ENCODE results near the gene HMOX2. TPM values are rescaled to one million over a fixed set of nuclear protein-coding genes. Genes with fewer than 3 reads are reported as not detected.
A peak's percentile ranks its signal among the peaks of the same experiment; 100 is the strongest.

The HMOX2 gene
- polyA plus RNA-seq, 2 of the 4 experiments (the other 2 are of a cell fraction): 35.4 to 47.7 TPM

- peak; percentile 69 for TF ChIP-seq RARB (CRISPR knock-in tag; IDR thresholded peaks at IDR 0.05)
- TF ChIP-seq EP300 (IDR thresholded peaks at IDR 0.05): no peak
- TF ChIP-seq HOXA7 (CRISPR knock-in tag; IDR thresholded peaks at IDR 0.05): peak; percentile 86
- TF ChIP-seq MAFK (IDR thresholded peaks at IDR 0.05; ENCODE audit: partially characterized antibody): no peak
- TF ChIP-seq REST (IDR thresholded peaks at IDR 0.05): no peak
- TF ChIP-seq MAZ (IDR thresholded peaks at IDR 0.05; ENCODE audit: borderline replicate concordance, low read depth, low read length): no peak
- TF ChIP-seq RCOR1 (IDR thresholded peaks at IDR 0.05; ENCODE audit: low read depth, low read length): no peak
- TF ChIP-seq HES2 (IDR thresholded peaks at IDR 0.05): no peak
- peak; percentile 31; the same call in 1 of the 2 replicates for TF ChIP-seq POLR2A (IDR thresholded peaks at IDR 0.05; ENCODE audit: low read length)
- TF ChIP-seq JUNB (IDR thresholded peaks at IDR 0.05): no peak
- no peak for TF ChIP-seq EHMT2 (IDR thresholded peaks at IDR 0.05; ENCODE audit: low read depth)
- peak; percentile 97 for TF ChIP-seq HOXB13 (CRISPR knock-in tag; IDR thresholded peaks at IDR 0.05; ENCODE audit: low read depth)
- TF ChIP-seq PHF8 (IDR thresholded peaks at IDR 0.05; ENCODE audit: borderline replicate concordance, low read depth): peak; percentile 55; the same call in 1 of the 2 replicates
- peak; percentile 100 for TF ChIP-seq E2F6 (IDR thresholded peaks at IDR 0.05; ENCODE audit: borderline replicate concordance, low read depth)
- TF ChIP-seq FOSL2 (IDR thresholded peaks at IDR 0.05): no peak
- TF ChIP-seq FOSL2 (CRISPR knock-in tag; IDR thresholded peaks at IDR 0.05): peak; percentile 75; the same call in 1 of the 2 replicates
- peak; percentile 98 for TF ChIP-seq RNF2 (IDR thresholded peaks at IDR 0.05; ENCODE audit: borderline replicate concordance, low read depth)
- peak; percentile 97 for TF ChIP-seq HOXB5 (CRISPR knock-in tag; IDR thresholded peaks at IDR 0.05)
- TF ChIP-seq BCL3 (IDR thresholded peaks at IDR 0.05): no peak
- TF ChIP-seq MAX (IDR thresholded peaks at IDR 0.05): peak; percentile 100
- TF ChIP-seq ZNF302 (CRISPR knock-in tag; IDR thresholded peaks at IDR 0.05): 0 out of 2 replicates have a peak, but pooled peaks have one; percentile 67
- TF ChIP-seq HEYL (CRISPR knock-in tag; IDR thresholded peaks at IDR 0.05): peak; percentile 84
- TF ChIP-seq ZC3H11A (IDR thresholded peaks at IDR 0.05): no peak
- TF ChIP-seq USF2 (IDR thresholded peaks at IDR 0.05): peak; percentile 98
- peak; percentile 79 for TF ChIP-seq NPAS2 (CRISPR knock-in tag; IDR thresholded peaks at IDR 0.05; ENCODE audit: borderline replicate concordance)
- peak; percentile 15 for TF ChIP-seq CHD2 (IDR thresholded peaks at IDR 0.05; ENCODE audit: low read length, partially characterized antibody)
- peak; percentile 96; the same call in 1 of the 2 replicates for TF ChIP-seq MYC (IDR thresholded peaks at IDR 0.05; ENCODE audit: borderline replicate concordance, low read length)
- TF ChIP-seq ZSCAN20 (CRISPR knock-in tag; IDR thresholded peaks at IDR 0.05): peak; percentile 88; the same call in 1 of the 2 replicates
- TF ChIP-seq TFCP2L1 (CRISPR knock-in tag; IDR thresholded peaks at IDR 0.05): peak; percentile 78; the same call in 1 of the 2 replicates
Observed at GRCh38 chr16:4538350-4539235, 62.4 kb downstream of the HMOX2 start, which contains the start of gene CDIP1 (continued).
